ENCODE measurements around the gene TCF7L1. TPM values are rescaled to one million over a fixed set of nuclear protein-coding genes. Genes with fewer than 3 reads are reported as not detected.

The TCF7L1 gene
- total and polyA plus RNA-seq, 9 of the 15 experiments (the other 6 are each of a cell fraction or from before 2014, with no cell fraction given), result 0.03 to 0.11 (median 0.07) TPM; not detected in 5

DNA sequence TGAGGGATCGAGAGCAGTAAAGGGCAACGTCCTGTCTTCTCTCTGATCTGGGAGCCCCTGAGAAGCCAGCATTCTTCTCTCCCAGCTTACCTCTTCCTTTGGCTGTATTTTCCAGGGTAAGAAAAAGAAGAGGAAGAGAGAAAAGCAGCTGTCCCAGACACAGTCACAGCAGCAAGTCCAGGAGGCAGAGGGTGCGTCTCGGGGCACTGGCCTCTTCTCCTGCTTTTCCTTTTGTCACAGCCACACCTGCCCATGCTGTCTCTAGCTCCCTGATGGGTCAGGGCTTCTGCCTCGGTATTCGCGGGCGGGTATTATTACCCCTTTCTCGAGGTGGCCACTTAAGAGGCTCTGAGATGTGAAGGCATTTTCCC, 174.3 kb downstream of the TCF7L1 start:
- in situ Hi-C loops (cut with MboI), result loop anchor here (10.0 kb wide), 1 partner anchor 383 kb away; no protein-coding TSS in a partner anchor
- Histone ChIP-seq H3K9ac (ENCODE audit: insufficient read depth in 1 of 2, low read depth in 2 of 2, low read length in 2 of 2) (peak overlapping the region; percentile 0 to 54; a peak in 3 of 4 replicates), H3K27me3 (ENCODE audit: control insufficient read depth in 2 of 2, insufficient read depth in 2 of 2, low read length in 2 of 2) (peaks cover 17 to 37% of the 10 kb centered on the region in 2 experiments), H2AFZ (ENCODE audit: low read depth, low read length) (peak overlapping the region; percentile 88), H3K9me1 (ENCODE audit: control insufficient read depth, insufficient read depth, low read length) (no peaks in the 10 kb centered on the region), H3K36me3 (ENCODE audit: control insufficient read depth, insufficient read depth, low read length) (no peaks in the 10 kb centered on the region), H3K79me2 (ENCODE audit: control insufficient read depth, insufficient read depth, low read length) (no peaks in the 10 kb centered on the region), H4K20me1 (replicated peaks; ENCODE audit: control insufficient read depth, insufficient read depth, low read length) (no peaks in the 10 kb centered on the region; the same call in 1 of the 2 replicates), H3K9me3 (replicated peaks; ENCODE audit: control insufficient read depth, insufficient read depth, low read depth, low read length) (no peaks in the 10 kb centered on the region), H3K4me3 (no peak overlapping the region), H3K4me2 (ENCODE audit: insufficient read depth, low read length) (peak overlapping the region; percentile 67), H3K4me1 (replicated peaks in 1 of 2; ENCODE audit: control insufficient read depth in 2 of 2, insufficient read depth in 2 of 2, low read length in 2 of 2) (peaks cover 9 to 28% of the 10 kb centered on the region in 2 experiments; a peak in 4 of 5 replicates), H3K27ac (ENCODE audit: extremely low read depth, low read depth, low read length) (peak overlapping the region; percentile 20; the same call in 1 of the 3 replicates)
- TF ChIP-seq RBM39 (optimal IDR thresholded peaks at IDR 0.05; ENCODE audit: low read depth, low read length) (peak; percentile 42), SUPT5H (IDR thresholded peaks at IDR 0.05) (no peak), ELF2 (CRISPR knock-in tag; IDR thresholded peaks at IDR 0.05) (no peak), GTF2A2 (tag; IDR thresholded peaks at IDR 0.05) (no peak), RBM14 (IDR thresholded peaks at IDR 0.05; ENCODE audit: borderline replicate concordance, insufficient read depth, low read depth, low read length) (no peak)
- TF ChIP-seq, protein P1, sequence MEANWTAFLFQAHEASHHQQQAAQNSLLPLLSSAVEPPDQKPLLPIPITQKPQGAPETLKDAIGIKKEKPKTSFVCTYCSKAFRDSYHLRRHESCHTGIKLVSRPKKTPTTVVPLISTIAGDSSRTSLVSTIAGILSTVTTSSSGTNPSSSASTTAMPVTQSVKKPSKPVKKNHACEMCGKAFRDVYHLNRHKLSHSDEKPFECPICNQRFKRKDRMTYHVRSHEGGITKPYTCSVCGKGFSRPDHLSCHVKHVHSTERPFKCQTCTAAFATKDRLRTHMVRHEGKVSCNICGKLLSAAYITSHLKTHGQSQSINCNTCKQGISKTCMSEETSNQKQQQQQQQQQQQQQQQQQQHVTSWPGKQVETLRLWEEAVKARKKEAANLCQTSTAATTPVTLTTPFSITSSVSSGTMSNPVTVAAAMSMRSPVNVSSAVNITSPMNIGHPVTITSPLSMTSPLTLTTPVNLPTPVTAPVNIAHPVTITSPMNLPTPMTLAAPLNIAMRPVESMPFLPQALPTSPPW (CRISPR knock-in tag; IDR thresholded peaks at IDR 0.05), result 0 out of 2 replicates have a peak, but pooled peaks have one; percentile 28
- ATAC-seq (peak; percentile 15), DNase-seq (ENCODE audit: extremely low read depth in 1 of 4, low spot score in 3 of 4) (no peak), FAIRE-seq (no peak)
- CTCF ChIA-PET (ENCODE audit: low intra/inter-chr PET ratio), result no interaction called here
- 61% methylated on average over 8 of the region's 9 CpGs for WGBS (ENCODE audit: insufficient coverage, low coverage, missing lambda C conversion rate)
- intact Hi-C loops (cut with micrococcal nuclease), result no loop called here
- POLR2A ChIA-PET, result interaction anchor here (0.5 to 1.4 kb wide), 5 partner anchors 10 to 575 kb away, joined by 3 read pairs; partner anchors contain the start of gene TGOLN2
- BruUV-seq (replicated peaks), result no TSS peak

Measured in K562 (cell line).